Erythroblast (primary cell): ENCODE measurements around the gene CEACAM21.

ENCODE experiments used
- GATA1 ChIP-seq: IDR thresholded peaks from 2 replicates; pipeline ENCODE4 v1.6.1; 2011; ENCODE audit warnings: low read depth, mild to moderate bottlenecking, control low read depth, low read length, moderate library complexity
- POLR2A ChIP-seq: IDR thresholded peaks from 2 replicates; pipeline ENCODE4 v1.6.1; 2011; ENCODE audit warnings: mild to moderate bottlenecking, low read length

DNA sequence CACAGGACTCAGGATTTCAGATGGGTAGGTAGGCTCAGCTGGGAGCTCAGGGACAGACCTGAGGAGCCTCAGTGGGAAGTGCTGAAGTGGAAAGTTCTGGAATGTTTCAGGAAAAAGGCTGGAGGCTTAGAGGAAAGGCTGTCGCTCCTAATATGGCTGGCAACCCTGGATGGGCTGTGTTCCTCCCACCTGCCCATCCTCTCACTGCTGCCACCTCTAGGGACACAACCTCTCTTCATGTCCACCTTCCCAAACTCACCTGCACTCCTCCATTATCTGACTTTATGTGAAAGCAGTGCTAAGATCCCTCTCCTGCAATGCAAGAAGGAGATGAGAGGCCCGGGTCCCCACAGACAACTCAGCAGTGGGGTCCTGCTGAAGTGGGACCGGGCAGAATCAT is 5.8 kb upstream of the CEACAM21 start:
- TF ChIP-seq POLR2A: no peak
- TF ChIP-seq GATA1: no peak
